ENCODE data around the gene KYNU.
"Not testable (repeated sequence)": the region's sequence is repeated elsewhere in the genome, so short reads cannot be mapped to it uniquely, and the experiment has no call there.

KYNU gene

GRCh38 chr2:143051465-143051864, 174.0 kb downstream of the KYNU start:
- CTCF ChIA-PET = no interaction called here
- TF ChIP-seq SCRT2 (tag by site-specific recombination; IDR thresholded peaks at IDR 0.05) = no peak
- no peak for TF ChIP-seq ZNF677 (tag by site-specific recombination; IDR thresholded peaks at IDR 0.05)
- no peak for TF ChIP-seq GLI4 (tag by site-specific recombination; IDR thresholded peaks at IDR 0.05)
- TF ChIP-seq ZNF544 (tag by site-specific recombination; IDR thresholded peaks at IDR 0.05) = no peak
- TF ChIP-seq SALL2 (tag by site-specific recombination; IDR thresholded peaks at IDR 0.05; ENCODE audit: borderline replicate concordance) = no peak
- TF ChIP-seq ZNF658 (tag by site-specific recombination; IDR thresholded peaks at IDR 0.05) = no peak
- no peak for TF ChIP-seq ZNF157 (tag by site-specific recombination; IDR thresholded peaks at IDR 0.05)
- no peak for TF ChIP-seq ZNF354C (tag by site-specific recombination; IDR thresholded peaks at IDR 0.05; ENCODE audit: borderline replicate concordance, low read depth)
- no peak for TF ChIP-seq ZBTB49 (tag by site-specific recombination; IDR thresholded peaks at IDR 0.05; ENCODE audit: low read depth)
- TF ChIP-seq MEIS1 (CRISPR knock-in tag; IDR thresholded peaks at IDR 0.05; ENCODE audit: borderline replicate concordance) = no peak
- no peak for TF ChIP-seq ZNF747 (tag by site-specific recombination; IDR thresholded peaks at IDR 0.05)
- TF ChIP-seq KLF9 (tag by site-specific recombination; IDR thresholded peaks at IDR 0.05; ENCODE audit: low read depth) = no peak
- TF ChIP-seq ELK4 (IDR thresholded peaks at IDR 0.05; ENCODE audit: borderline replicate concordance, low read depth, low read length) = no peak
- no peak for TF ChIP-seq ZSCAN23 (tag by site-specific recombination; IDR thresholded peaks at IDR 0.05)
- no peak for TF ChIP-seq BCL11B (tag by site-specific recombination; IDR thresholded peaks at IDR 0.05; ENCODE audit: low read depth)
- no peak for TF ChIP-seq OVOL3 (tag by site-specific recombination; IDR thresholded peaks at IDR 0.05)
- TF ChIP-seq BCL11A (tag by site-specific recombination; IDR thresholded peaks at IDR 0.05; ENCODE audit: low read depth) = no peak
- no peak for TF ChIP-seq RBAK (tag by site-specific recombination; IDR thresholded peaks at IDR 0.05)
- TF ChIP-seq ZNF777 (tag by site-specific recombination; IDR thresholded peaks at IDR 0.05; ENCODE audit: borderline replicate concordance) = no peak

GRCh38 chr2:143053437-143053836, 176.0 kb downstream of the KYNU start:
- CTCF ChIA-PET; H3K36me3 ChIP-seq (ENCODE audit: control insufficient read depth in 2 of 2, insufficient read depth in 1 of 2, low read length in 2 of 2); H3K27ac ChIP-seq (ENCODE audit: extremely low read depth, low read depth, low read length); H3K4me3 ChIP-seq (ENCODE audit: low read depth, low read length); H3K4me1 ChIP-seq (ENCODE audit: control insufficient read depth, insufficient read depth, low read length); H3K9me3 ChIP-seq (ENCODE audit: control insufficient read depth, insufficient read depth, low read depth, low read length): not testable (repeated sequence)
- POLR2A ChIA-PET = interaction anchor here (0.6 kb wide), 1 partner anchor 156 kb away, joined by 3 read pairs; no protein-coding TSS in a partner anchor

More at GRCh38 chr2:143051465-143051864, 174.0 kb downstream of the KYNU start:
- Histone ChIP-seq H3K27ac (ENCODE audit: extremely low read depth, low read depth, low read length) (no peak overlapping the region), H3K9me3 (ENCODE audit: control insufficient read depth, insufficient read depth, low read depth, low read length) (no peaks in the 10 kb centered on the region), H3K36me3 (ENCODE audit: control insufficient read depth in 2 of 2, insufficient read depth in 1 of 2, low read length in 2 of 2) (no peaks in the 10 kb centered on the region), H3K4me3 (ENCODE audit: low read depth, low read length) (no peak overlapping the region), H3K4me1 (ENCODE audit: control insufficient read depth, insufficient read depth, low read length) (no peaks in the 10 kb centered on the region)
- POLR2A ChIA-PET = no interaction called here

- POLR2A ChIA-PET = no interaction called here
- H3K4me1 ChIP-seq (ENCODE audit: control insufficient read depth, insufficient read depth, low read length) = no peaks in the 10 kb centered on the region
- CTCF ChIA-PET = no interaction called here
- H3K27ac ChIP-seq (ENCODE audit: extremely low read depth, low read depth, low read length) = no peak overlapping the region
- H3K9me3 ChIP-seq (ENCODE audit: control insufficient read depth, insufficient read depth, low read depth, low read length) = no peaks in the 10 kb centered on the region; the same call in 1 of the 2 replicates
- H3K4me3 ChIP-seq (ENCODE audit: low read depth, low read length) = no peak overlapping the region
- peak; percentile 21 for TF ChIP-seq SETDB1 (IDR thresholded peaks at IDR 0.05; ENCODE audit: insufficient read length, low read length)
- TF ChIP-seq YY1 (tag by site-specific recombination; IDR thresholded peaks at IDR 0.05) = no peak
- no peak for TF ChIP-seq ZNF280D (tag by site-specific recombination; IDR thresholded peaks at IDR 0.05)
- TF ChIP-seq ZNF473 (tag by site-specific recombination; IDR thresholded peaks at IDR 0.05) = no peak
- no peaks in the 10 kb centered on the region for H3K36me3 ChIP-seq (ENCODE audit: control insufficient read depth in 2 of 2, insufficient read depth in 1 of 2, low read length in 2 of 2)
Measured at GRCh38 chr2:143056550-143056949, 179.1 kb downstream of the KYNU start.

All from HEK293 (cell line).